ENCODE results near the gene BOC. TPM values are rescaled to one million over a fixed set of nuclear protein-coding genes. Genes with fewer than 3 reads are reported as not detected.

Gene BOC
- total and polyA plus RNA-seq, 8 donors = 6.0 to 34.8 (median 27.4) TPM

- Histone ChIP-seq H3K4me1 (no peaks in the 10 kb centered on the region), H3K4me3 (no peak overlapping the region), H3K9me3 (no peaks in the 10 kb centered on the region), H3K27me3 (no peaks in the 10 kb centered on the region), H3K27ac (no peak overlapping the region), H3K36me3 (no peaks in the 10 kb centered on the region)
- TF ChIP-seq, protein P1, sequence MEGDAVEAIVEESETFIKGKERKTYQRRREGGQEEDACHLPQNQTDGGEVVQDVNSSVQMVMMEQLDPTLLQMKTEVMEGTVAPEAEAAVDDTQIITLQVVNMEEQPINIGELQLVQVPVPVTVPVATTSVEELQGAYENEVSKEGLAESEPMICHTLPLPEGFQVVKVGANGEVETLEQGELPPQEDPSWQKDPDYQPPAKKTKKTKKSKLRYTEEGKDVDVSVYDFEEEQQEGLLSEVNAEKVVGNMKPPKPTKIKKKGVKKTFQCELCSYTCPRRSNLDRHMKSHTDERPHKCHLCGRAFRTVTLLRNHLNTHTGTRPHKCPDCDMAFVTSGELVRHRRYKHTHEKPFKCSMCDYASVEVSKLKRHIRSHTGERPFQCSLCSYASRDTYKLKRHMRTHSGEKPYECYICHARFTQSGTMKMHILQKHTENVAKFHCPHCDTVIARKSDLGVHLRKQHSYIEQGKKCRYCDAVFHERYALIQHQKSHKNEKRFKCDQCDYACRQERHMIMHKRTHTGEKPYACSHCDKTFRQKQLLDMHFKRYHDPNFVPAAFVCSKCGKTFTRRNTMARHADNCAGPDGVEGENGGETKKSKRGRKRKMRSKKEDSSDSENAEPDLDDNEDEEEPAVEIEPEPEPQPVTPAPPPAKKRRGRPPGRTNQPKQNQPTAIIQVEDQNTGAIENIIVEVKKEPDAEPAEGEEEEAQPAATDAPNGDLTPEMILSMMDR (IDR thresholded peaks at IDR 0.05) = no peak
- intact Hi-C loops (cut with DNase I) = no loop called here
- DNase-seq (no peak), ATAC-seq (no peak)
Measured at GRCh38 chr3:113173102-113173501, 38.3 kb upstream of the BOC start.

- Histone ChIP-seq H3K4me3 (no peak overlapping the region), H3K36me3 (no peaks in the 10 kb centered on the region), H3K27me3 (no peaks in the 10 kb centered on the region), H3K27ac (no peak overlapping the region), H3K4me1 (no peaks in the 10 kb centered on the region), H3K9me3 (no peaks in the 10 kb centered on the region)
- ATAC-seq (no peak), DNase-seq (no peak)
- intact Hi-C loops (cut with DNase I) = no loop called here
- TF ChIP-seq, protein P1 (IDR thresholded peaks at IDR 0.05) = no peak
Measured at GRCh38 chr3:113174304-113174703, 37.1 kb upstream of the BOC start.

- TF ChIP-seq, protein P1 (IDR thresholded peaks at IDR 0.05) = no peak
- Histone ChIP-seq H3K4me1 (no peaks in the 10 kb centered on the region), H3K4me3 (no peak overlapping the region), H3K9me3 (no peaks in the 10 kb centered on the region), H3K27me3 (no peaks in the 10 kb centered on the region), H3K36me3 (no peaks in the 10 kb centered on the region), H3K27ac (no peak overlapping the region)
- ATAC-seq (peak; percentile 29), DNase-seq (peak in 1 of 4 donors; percentile 76)
- intact Hi-C loops (cut with DNase I) = no loop called here
Measured at GRCh38 chr3:113174801-113175485, 36.4 kb upstream of the BOC start.

DNA sequence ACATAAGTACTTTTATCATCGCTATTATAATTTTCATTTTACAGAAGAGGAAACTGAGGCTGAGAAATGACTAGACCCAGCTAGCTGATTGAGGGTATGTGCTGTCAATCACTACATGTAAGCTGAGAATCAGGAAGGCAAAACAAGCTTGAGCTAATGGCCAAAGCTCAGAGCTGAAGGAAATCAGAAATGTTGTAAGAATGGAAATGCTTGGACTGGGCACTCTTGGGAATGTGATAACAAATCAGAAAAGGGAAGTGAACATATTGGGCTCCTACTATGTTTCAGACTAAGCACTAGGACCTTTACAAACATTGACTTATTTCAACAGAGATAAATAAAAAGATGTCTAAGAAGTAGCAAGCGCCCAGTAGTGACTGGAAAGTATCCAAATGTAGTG, 33.8 kb upstream of the BOC start:
- no peak for DNase-seq
- Histone ChIP-seq H3K4me1 (no peaks in the 10 kb centered on the region), H3K9me3 (no peaks in the 10 kb centered on the region), H3K27ac (no peak overlapping the region), H3K36me3 (no peaks in the 10 kb centered on the region), H3K27me3 (no peaks in the 10 kb centered on the region), H3K4me3 (no peak overlapping the region)
- TF ChIP-seq, protein P1 (IDR thresholded peaks at IDR 0.05) = no peak
- intact Hi-C loops (cut with DNase I) = no loop called here
- ATAC-seq = no peak

GRCh38 chr3:113179235-113179824, 32.0 kb upstream of the BOC start:
- no peaks in the 10 kb centered on the region for H3K9me3 ChIP-seq

More at GRCh38 chr3:113179235-113179824, 32.0 kb upstream of the BOC start:
- Histone ChIP-seq H3K36me3 (no peaks in the 10 kb centered on the region), H3K4me3 (no peak overlapping the region), H3K27ac (no peak overlapping the region), H3K27me3 (no peaks in the 10 kb centered on the region), H3K4me1 (no peaks in the 10 kb centered on the region)
- ATAC-seq (no peak), DNase-seq (no peak)
- TF ChIP-seq, protein P1 (IDR thresholded peaks at IDR 0.05) = no peak
- intact Hi-C loops (cut with DNase I) = no loop called here

Measured in left lung (tissue), 10 donors.